HG03520 (cell line): ENCODE measurements around the gene HCN2.
"Not testable (repeated sequence)": the region's sequence is repeated elsewhere in the genome, so short reads cannot be mapped to it uniquely, and the experiment has no call there.

Experiments
- ATAC-seq: cut with Tn5 transposase; IDR thresholded peaks from one replicate; pipeline ENCODE4 v1.9.1; 2021; ENCODE audit warnings: mild to moderate bottlenecking, moderate library complexity; ENCODE audit not compliant: unreplicated experiment

The HCN2 gene

GRCh38 chr19:584240-585001, 5.3 kb upstream of the HCN2 start:
- no peak for ATAC-seq

GRCh38 chr19:585146-585545, 4.5 kb upstream of the HCN2 start:
- ATAC-seq: not testable (repeated sequence)

- no peak for ATAC-seq
These were observed 4.0 kb upstream of the HCN2 start for GRCh38 chr19:585551-586110.

DNA sequence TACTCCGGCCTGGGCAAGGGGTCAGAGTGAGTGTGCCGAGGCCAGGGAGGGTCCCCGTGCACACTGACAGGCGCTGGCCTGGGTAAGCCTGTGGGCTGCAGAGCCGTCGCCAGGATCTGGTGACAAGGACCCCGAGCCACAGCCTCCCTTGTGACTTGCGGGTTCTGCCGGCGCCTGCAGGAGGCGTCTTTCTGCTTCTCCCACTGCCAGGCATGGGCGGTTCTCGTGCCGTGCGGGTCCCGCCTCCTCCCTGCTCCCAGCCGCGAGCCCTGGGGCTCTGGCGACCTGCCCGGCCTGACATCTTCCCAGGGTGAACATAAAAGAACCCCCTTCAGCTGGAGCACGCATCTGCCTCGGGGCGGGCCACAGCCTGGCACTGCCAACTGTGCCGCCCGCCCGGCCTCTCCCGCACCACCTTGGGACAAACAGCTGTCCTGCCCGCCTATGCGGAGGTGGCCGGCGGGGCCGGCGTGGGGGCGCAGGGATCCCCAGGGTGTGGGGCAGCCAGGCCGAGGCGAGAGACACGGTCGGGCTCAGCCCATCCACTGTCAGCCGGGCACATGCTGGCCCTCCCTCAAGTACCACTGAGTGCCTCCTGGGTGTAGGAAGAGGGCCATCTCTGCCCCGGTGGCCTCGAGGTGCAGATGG, 1.5 kb upstream of the HCN2 start:
- ATAC-seq: no peak

DNA sequence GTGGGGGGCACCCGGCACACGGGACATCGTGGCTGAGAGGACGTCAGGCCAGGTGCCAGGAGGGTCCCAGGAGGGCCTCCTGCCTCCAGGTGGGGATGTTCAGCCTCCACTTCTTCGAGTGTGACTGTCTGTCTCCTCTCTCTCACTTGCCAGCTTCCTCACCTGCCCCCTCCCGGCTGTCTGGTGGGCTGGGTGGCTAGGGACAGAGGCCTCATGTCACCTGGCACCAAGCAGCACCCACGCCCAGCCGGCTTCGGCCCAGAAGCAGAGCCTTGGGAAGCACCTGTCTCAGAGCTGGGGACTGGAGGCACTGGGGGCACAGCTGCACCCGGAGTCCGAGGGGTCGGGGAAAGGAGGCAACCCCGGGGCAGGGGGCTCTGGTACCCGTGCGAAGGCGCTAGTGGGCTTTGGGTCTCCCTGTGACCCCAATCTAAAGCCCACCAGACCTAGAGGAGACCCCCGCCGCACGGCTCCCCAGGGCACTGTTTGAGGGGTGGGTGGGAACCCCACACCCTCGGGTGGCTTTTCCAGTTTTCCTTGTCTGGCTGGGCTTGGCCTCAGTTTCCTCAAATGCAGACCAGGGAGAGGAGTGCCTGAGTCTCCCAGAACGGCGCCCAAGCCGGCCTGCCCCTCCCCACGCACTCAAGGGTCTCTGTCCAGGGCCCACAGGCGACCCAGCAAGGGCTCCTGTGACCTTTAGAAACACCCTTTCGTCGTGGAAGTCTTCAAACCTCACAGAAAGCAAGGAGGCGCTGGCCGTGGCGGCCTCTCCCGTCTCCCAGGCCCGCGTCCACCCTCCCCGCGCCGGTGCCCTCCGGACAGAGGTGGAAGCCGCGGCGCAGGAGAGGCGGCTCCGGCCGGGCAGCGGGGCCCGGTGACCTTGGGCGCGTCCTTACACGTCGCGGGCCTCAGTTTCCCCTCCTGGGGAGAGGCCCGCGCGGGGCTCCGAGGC, 664 bp upstream of the HCN2 start:
- no peak for ATAC-seq

- no peak for ATAC-seq
These were observed 690 bp downstream of the HCN2 start for GRCh38 chr19:590396-590745.

DNA sequence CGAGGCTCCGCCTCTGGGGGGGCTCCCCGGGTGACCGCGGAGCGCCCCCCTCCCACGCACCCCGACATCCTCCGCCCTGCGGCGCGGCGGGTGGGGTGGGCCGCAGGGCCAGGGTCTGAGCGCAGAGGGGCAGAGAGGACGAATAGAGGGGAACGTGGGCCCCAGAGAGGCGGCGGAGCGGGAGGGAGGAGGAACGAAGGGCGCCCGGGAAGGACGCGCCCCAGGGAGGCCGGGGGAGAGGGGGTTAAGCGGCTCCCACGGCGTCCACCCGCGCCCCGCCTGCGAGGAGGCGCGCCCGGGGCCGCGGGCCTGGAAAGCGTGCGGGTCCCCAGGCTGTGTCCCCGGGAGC, 1.0 kb downstream of the HCN2 start:
- no peak for ATAC-seq

DNA sequence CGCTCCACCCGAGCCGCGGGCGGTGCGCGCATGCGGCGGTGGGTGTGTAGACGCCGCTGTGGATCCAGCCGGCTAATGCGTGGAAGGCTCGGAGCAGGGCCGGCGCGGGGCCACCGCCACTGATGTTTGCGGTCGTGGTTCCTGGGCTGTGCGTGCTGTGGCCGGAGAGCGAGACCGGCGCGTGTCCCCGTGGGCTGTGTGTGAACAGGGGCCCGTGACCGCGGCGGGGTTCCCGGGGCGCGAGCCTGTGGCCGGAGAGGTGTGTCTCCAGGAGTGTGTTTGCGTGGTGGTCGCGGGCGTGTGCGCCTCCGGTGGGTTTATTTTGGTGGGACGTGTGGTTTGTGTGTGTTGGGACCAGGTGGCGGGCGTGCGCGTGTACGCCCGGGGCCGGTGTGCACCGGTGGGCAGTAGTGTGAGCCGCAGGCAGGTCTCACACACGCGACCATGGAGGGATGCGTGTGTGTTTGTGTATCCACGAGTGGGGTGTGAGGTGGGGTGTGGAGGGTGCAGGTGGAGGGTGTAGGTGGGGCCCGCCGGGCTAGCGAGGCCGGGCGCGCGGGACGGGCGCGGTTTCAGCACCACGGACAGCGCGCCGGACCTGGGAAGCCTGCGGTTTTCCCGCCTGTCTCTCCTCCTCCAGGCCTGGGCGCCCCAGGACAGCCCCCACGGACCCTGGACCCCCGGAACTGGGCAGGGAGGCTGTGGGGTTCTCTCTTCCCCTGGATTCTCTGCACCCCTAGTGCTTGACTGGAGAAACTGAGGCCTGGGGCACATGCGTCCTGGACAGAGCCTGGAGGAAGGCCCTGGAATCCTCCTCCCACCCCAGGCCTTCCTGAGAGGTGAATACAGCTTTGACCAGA, 1.6 kb downstream of the HCN2 start:
- ATAC-seq: no peak

- no peak for ATAC-seq
These were observed 2.4 kb downstream of the HCN2 start for GRCh38 chr19:592101-592500.

- ATAC-seq: no peak
These were observed 3.4 kb downstream of the HCN2 start for GRCh38 chr19:593055-593454.

DNA sequence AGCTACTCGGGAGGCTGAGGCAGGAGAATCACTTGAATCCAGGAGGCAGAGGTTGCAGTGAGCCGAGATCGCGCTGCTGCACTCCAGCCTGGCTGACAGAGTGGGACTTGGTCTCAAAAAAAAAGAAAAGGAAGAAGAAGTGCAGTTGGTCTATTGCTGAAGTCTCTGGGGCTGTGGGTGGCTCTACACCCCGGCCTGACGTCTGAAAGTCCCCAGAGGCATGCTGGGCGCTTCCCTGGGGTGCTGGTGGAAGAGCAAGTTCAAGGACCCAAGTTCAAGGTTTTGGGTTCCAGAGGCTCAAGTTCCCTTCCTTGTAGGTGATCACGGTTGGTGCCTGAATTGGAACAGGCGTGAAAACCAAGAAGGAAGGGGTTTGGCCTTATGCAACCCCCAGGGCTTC, 3.8 kb downstream of the HCN2 start:
- no peak for ATAC-seq

- no peak for ATAC-seq
These were observed 4.7 kb downstream of the HCN2 start for GRCh38 chr19:594265-594870.

DNA sequence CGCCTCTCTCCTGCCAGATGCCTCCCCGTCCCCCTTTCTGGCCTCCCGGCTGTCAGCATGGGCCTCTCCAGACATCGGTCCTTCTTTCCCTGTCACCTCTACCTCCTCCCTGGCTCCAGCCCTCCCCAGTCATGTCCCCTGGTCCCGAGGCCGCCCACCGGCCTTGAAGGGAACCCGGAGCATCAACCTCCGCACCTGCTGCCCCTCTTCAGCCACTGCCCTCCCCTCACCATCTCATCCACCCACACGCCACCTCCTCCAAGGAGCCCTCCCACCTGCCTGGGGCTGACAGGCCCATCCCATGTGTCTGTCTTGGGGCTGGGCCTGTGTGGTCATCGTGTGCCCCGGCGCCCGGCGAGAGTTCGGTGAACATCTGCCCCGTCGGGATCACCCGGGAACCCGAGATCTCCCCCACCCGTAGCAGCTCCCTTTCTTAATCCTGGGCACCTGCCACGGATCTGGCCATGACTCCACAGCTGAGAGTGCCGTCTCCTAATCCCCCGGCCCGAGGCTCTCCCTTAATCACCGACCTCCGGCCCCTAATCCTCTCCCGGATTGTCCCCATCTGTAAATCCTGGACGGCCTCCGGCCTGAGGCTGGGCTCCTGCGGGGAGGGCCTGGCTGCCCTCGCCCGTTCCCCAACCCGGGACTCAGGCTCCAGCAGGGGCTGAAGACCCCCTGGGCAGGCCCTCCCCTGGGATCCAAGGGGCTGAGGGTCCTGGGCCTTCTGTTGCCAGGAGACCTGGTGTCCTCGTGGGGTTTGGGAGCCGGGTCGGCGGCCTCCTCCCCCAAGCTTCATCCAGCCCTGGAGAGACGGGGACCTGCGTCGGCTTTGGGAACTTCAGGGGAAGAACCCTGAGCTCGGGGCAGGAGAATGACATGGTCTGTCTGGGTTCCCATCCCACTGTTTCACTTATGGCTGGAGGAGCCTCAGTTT, 5.9 kb downstream of the HCN2 start:
- ATAC-seq: no peak

GRCh38 chr19:596263-596655, 6.6 kb downstream of the HCN2 start:
- no peak for ATAC-seq

DNA sequence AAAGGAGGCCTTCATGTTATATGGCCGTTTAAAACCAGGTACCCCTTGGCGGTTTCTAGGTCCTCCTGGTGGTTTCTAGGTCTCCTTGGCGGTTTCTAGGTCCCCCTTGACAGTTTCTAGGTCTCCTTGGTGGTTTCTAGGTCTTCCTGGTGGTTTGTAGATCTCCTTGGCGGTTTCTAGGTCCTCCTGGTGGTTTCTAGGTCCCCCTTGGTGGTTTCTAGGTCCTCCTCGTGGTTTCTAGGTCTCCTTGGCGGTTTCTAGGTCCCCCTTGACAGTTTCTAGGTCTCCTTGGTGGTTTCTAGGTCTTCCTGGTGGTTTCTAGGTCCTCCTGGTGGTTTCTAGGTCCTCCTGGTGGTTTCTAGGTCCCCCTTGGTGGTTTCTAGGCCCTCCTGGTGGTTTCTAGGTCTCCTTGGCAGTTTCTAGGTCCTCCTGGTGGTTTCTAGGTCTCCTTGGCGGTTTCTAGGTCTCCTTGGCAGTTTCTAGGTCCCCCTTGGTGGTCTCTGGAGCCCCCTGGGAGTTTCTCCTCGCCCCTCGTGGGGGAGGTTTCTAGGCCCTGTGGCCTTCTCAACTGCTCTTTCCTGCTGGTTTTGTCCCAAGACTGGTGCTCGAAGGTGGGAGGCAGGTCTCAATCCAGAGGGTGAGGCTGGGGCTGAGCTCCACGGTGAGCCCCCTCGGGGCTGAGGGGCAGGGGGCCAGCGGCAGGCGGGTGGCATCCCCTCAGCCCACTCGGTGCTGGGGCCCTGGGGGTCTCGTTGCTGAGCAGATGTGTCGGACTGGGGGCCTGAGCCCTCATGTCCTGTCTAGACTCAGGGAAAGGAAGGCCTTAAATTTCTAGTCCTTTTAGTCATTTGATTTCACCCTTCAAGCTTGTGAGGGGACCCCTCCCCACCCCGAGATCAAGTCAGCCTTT, 8.0 kb downstream of the HCN2 start:
- no peak for ATAC-seq

GRCh38 chr19:601310-601709, 11.6 kb downstream of the HCN2 start:
- no peak for ATAC-seq

- ATAC-seq: no peak
These were observed 12.1 kb downstream of the HCN2 start for GRCh38 chr19:601790-602189.
